ENCODE results near the gene PARK7. TPM values are rescaled to one million over a fixed set of nuclear protein-coding genes. Genes with fewer than 3 reads are reported as not detected.
"Not testable (repeated sequence)": the region's sequence is repeated elsewhere in the genome, so short reads cannot be mapped to it uniquely, and the experiment has no call there.

PARK7 gene
- total RNA-seq, 2 donors from 2014 or later, result 385 to 475 TPM

- H3K9me3 Mint-ChIP-seq, result peaks cover 3 to 6% of the 10 kb centered on the region in 2 donors
- H3K36me3 Mint-ChIP-seq, result peaks cover 22 to 63% of the 10 kb centered on the region in 2 donors
- peak overlapping the region in 1 of 2 donors; percentile 94 for H3K27ac Mint-ChIP-seq
These were observed 23.4 kb upstream of the PARK7 start for GRCh38 chr1:7938070-7938469.

GRCh38 chr1:7940034-7940433 is 21.5 kb upstream of the PARK7 start:
- ATAC-seq, result no peak
- H3K9me3 Mint-ChIP-seq, result peaks cover 3 to 6% of the 10 kb centered on the region in 2 donors
- no peak for DNase-seq (ENCODE audit: low spot score in 2 of 2)
- H3K36me3 Mint-ChIP-seq, result peaks cover 20 to 52% of the 10 kb centered on the region in 2 donors
- H3K27ac Mint-ChIP-seq, result peak overlapping the region in 1 of 2 donors; percentile 94

More at GRCh38 chr1:7938070-7938469, 23.4 kb upstream of the PARK7 start:
- ATAC-seq, result no peak
- no peak for DNase-seq (ENCODE audit: low spot score in 2 of 2)

GRCh38 chr1:7940745-7941436 is 20.6 kb upstream of the PARK7 start, which contains the start of gene TNFRSF9:
TSS of gene TNFRSF9 (minus strand) at chr1:7940839. CDS start at chr1:7939994, 845 bp downstream.
- peak within 1 kb of the TSS; percentile 40 to 94 for H3K27ac Mint-ChIP-seq
- H3K36me3 Mint-ChIP-seq, result peaks cover 20 to 44% of the 10 kb centered on the region in 2 donors
- peaks cover 3 to 6% of the 10 kb centered on the region in 2 donors for H3K9me3 Mint-ChIP-seq
- DNase-seq (ENCODE audit: low spot score in 2 of 2) (peak; percentile 70 to 83), ATAC-seq (peak; percentile 90 to 94)

- DNase-seq (ENCODE audit: low spot score in 2 of 2), result no peak
- Mint-ChIP-seq H3K27ac (peak overlapping the region; percentile 40 to 94), H3K9me3 (peaks cover 3 to 6% of the 10 kb centered on the region in 2 donors), H3K36me3 (peaks cover 20 to 40% of the 10 kb centered on the region in 2 donors)
- ATAC-seq, result no peak
These were observed 20.1 kb upstream of the PARK7 start for GRCh38 chr1:7941437-7941793.

- Mint-ChIP-seq H3K9me3 (peaks cover 3 to 6% of the 10 kb centered on the region in 2 donors), H3K27ac (peak overlapping the region; percentile 40 to 94), H3K36me3 (peaks cover 20 to 31% of the 10 kb centered on the region in 2 donors)
- peak in 1 of 2 donors; percentile 31 for ATAC-seq
- DNase-seq (ENCODE audit: low spot score in 2 of 2), result peak in 1 of 2 donors; percentile 31
These were observed 19.1 kb upstream of the PARK7 start for GRCh38 chr1:7942214-7942921.

- H3K27ac Mint-ChIP-seq, result peak overlapping the region in 1 of 2 donors; percentile 94
- peaks cover 3 to 6% of the 10 kb centered on the region in 2 donors for H3K9me3 Mint-ChIP-seq
- H3K36me3 Mint-ChIP-seq, result peaks cover 20 to 25% of the 10 kb centered on the region in 2 donors
- ATAC-seq, result peak in 1 of 2 donors; percentile 17
- no peak for DNase-seq (ENCODE audit: low spot score in 2 of 2)
These were observed 18.3 kb upstream of the PARK7 start for GRCh38 chr1:7943251-7943650.

- H3K27ac Mint-ChIP-seq, result peak overlapping the region in 1 of 2 donors; percentile 73
- DNase-seq (ENCODE audit: low spot score in 2 of 2) (peak in 1 of 2 donors; percentile 27), ATAC-seq (peak; percentile 80 to 95)
- peaks cover 3 to 6% of the 10 kb centered on the region in 2 donors for H3K36me3 Mint-ChIP-seq
- no peaks in the 10 kb centered on the region for H3K9me3 Mint-ChIP-seq
These were observed 12.6 kb upstream of the PARK7 start for GRCh38 chr1:7948960-7949359.

- not testable (repeated sequence) for ATAC-seq; H3K27ac Mint-ChIP-seq; DNase-seq (ENCODE audit: low spot score in 2 of 2); H3K9me3 Mint-ChIP-seq
- peaks cover 10 to 12% of the 10 kb centered on the region in 2 donors for H3K36me3 Mint-ChIP-seq
These were observed 8.7 kb upstream of the PARK7 start for GRCh38 chr1:7952791-7953190.

GRCh38 chr1:7953850-7954609 is 7.5 kb upstream of the PARK7 start:
- DNase-seq (ENCODE audit: low spot score in 2 of 2) (peak; percentile 80 to 98), ATAC-seq (peak; percentile 89 to 90)
- no peaks in the 10 kb centered on the region for H3K9me3 Mint-ChIP-seq
- H3K36me3 Mint-ChIP-seq, result peaks cover 10 to 12% of the 10 kb centered on the region in 2 donors
- H3K27ac Mint-ChIP-seq, result peak overlapping the region; percentile 92 to 94

GRCh38 chr1:7954683-7955082 is 6.8 kb upstream of the PARK7 start:
- Mint-ChIP-seq H3K36me3 (peaks cover 10 to 12% of the 10 kb centered on the region in 2 donors), H3K27ac (peak overlapping the region; percentile 92 to 94), H3K9me3 (no peaks in the 10 kb centered on the region)
- ATAC-seq (no peak), DNase-seq (ENCODE audit: low spot score in 2 of 2) (no peak)

GRCh38 chr1:7956218-7957032 is 5.1 kb upstream of the PARK7 start:
- Mint-ChIP-seq H3K27ac (peak overlapping the region in 1 of 2 donors; percentile 82), H3K36me3 (peaks cover 12 to 23% of the 10 kb centered on the region in 2 donors)
- no peak for DNase-seq (ENCODE audit: low spot score in 2 of 2)

GRCh38 chr1:7960165-7960564 is 1.3 kb upstream of the PARK7 start:
- peak overlapping the region; percentile 81 to 94 for H3K27ac Mint-ChIP-seq
- H3K9me3 Mint-ChIP-seq, result no peaks in the 10 kb centered on the region
- H3K36me3 Mint-ChIP-seq, result peaks cover 31 to 34% of the 10 kb centered on the region in 2 donors
- DNase-seq (ENCODE audit: low spot score in 2 of 2) (no peak), ATAC-seq (no peak)

More at GRCh38 chr1:7956218-7957032, 5.1 kb upstream of the PARK7 start:
- ATAC-seq, result no peak
- no peaks in the 10 kb centered on the region for H3K9me3 Mint-ChIP-seq

GRCh38 chr1:7960867-7961215 is 670 bp upstream of the PARK7 start:
- peaks cover 31 to 34% of the 10 kb centered on the region in 2 donors for H3K36me3 Mint-ChIP-seq
- no peaks in the 10 kb centered on the region for H3K9me3 Mint-ChIP-seq
- H3K27ac Mint-ChIP-seq, result peak overlapping the region; percentile 94 to 99
- DNase-seq (ENCODE audit: low spot score in 2 of 2) (no peak), ATAC-seq (no peak)

GRCh38 chr1:7962014-7962335 is 464 bp downstream of the PARK7 start:
- peak; percentile 1 to 5 for ATAC-seq
- no peaks in the 10 kb centered on the region for H3K9me3 Mint-ChIP-seq
- peaks cover 34 to 35% of the 10 kb centered on the region in 2 donors for H3K36me3 Mint-ChIP-seq

GRCh38 chr1:7962636-7963377 is 1.3 kb downstream of the PARK7 start:
- DNase-seq (ENCODE audit: low spot score in 2 of 2) (no peak), ATAC-seq (no peak)
- Mint-ChIP-seq H3K36me3 (peaks cover 34 to 38% of the 10 kb centered on the region in 2 donors), H3K9me3 (no peaks in the 10 kb centered on the region), H3K27ac (peak overlapping the region; percentile 94 to 98)

More at GRCh38 chr1:7962014-7962335, 464 bp downstream of the PARK7 start:
- no peak for DNase-seq (ENCODE audit: low spot score in 2 of 2)
- H3K27ac Mint-ChIP-seq, result peak overlapping the region; percentile 94 to 98

All from activated naive CD4-positive, alpha-beta T cell treated with anti-CD3 and anti-CD28 coated beads, Interleukin-2, amount 50 U/mL, for 72 hours (primary cell).